ENCODE data around the gene SUN1.

DNA sequence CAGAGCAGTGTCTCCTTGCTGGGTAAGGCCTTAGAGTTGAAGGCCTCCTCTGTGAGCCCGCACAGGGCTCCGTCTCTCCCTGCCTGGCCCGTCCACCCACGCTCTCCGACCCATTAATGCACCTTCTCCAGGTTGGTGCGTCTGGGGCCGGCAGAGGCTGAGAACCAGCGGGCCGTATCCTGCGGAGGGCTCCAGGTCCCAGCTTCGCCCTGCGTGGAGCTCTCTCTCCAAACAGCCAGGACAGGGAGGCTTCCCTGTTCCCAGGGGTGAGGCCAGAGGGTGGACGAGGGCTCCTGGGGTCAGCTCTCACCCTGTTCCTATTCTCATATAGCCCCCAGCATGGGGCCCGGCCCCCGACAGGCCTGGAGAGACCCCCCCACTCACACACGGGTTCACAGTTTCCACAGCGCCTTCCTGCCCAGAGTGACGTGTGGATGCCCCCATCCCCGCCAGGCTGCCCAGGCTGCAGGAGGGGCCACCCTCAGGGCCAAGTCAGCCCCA is 78.7 kb downstream of the SUN1 start:
- no peak for TF ChIP-seq CTCF (IDR thresholded peaks at IDR 0.05)
- TF ChIP-seq ZBTB21 (CRISPR knock-in tag; IDR thresholded peaks at IDR 0.05; ENCODE audit: borderline replicate concordance) = no peak
- no peak for TF ChIP-seq TEAD4 (CRISPR knock-in tag; IDR thresholded peaks at IDR 0.05)
- TF ChIP-seq, protein P1, sequence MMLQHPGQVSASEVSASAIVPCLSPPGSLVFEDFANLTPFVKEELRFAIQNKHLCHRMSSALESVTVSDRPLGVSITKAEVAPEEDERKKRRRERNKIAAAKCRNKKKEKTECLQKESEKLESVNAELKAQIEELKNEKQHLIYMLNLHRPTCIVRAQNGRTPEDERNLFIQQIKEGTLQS (CRISPR knock-in tag; conservative IDR thresholded peaks at IDR 0.05) = no peak
- TF ChIP-seq JUN (CRISPR knock-in tag; IDR thresholded peaks at IDR 0.05) = no peak
- no peak for TF ChIP-seq NR1H2 (CRISPR knock-in tag; IDR thresholded peaks at IDR 0.05)
- no peak for TF ChIP-seq FOXJ3 (CRISPR knock-in tag; IDR thresholded peaks at IDR 0.05; ENCODE audit: borderline replicate concordance)
- TF ChIP-seq ATF1 (CRISPR knock-in tag; IDR thresholded peaks at IDR 0.05) = no peak
- TF ChIP-seq, protein P2, sequence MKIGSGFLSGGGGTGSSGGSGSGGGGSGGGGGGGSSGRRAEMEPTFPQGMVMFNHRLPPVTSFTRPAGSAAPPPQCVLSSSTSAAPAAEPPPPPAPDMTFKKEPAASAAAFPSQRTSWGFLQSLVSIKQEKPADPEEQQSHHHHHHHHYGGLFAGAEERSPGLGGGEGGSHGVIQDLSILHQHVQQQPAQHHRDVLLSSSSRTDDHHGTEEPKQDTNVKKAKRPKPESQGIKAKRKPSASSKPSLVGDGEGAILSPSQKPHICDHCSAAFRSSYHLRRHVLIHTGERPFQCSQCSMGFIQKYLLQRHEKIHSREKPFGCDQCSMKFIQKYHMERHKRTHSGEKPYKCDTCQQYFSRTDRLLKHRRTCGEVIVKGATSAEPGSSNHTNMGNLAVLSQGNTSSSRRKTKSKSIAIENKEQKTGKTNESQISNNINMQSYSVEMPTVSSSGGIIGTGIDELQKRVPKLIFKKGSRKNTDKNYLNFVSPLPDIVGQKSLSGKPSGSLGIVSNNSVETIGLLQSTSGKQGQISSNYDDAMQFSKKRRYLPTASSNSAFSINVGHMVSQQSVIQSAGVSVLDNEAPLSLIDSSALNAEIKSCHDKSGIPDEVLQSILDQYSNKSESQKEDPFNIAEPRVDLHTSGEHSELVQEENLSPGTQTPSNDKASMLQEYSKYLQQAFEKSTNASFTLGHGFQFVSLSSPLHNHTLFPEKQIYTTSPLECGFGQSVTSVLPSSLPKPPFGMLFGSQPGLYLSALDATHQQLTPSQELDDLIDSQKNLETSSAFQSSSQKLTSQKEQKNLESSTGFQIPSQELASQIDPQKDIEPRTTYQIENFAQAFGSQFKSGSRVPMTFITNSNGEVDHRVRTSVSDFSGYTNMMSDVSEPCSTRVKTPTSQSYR (CRISPR knock-in tag; IDR thresholded peaks at IDR 0.05) = no peak
